Suprapubic skin (tissue), 4 donors: ENCODE data around the gene DIPK1A. TPM values are rescaled to one million over a fixed set of nuclear protein-coding genes. Genes with fewer than 3 reads are reported as not detected.

Experiments
- DNase-seq, 2 donors: peaks; one replicate each; pipeline ENCODE4 v3.0.0-alpha.2; 2019; ENCODE audit warnings: low spot score in 2 of 2
- H3K27ac ChIP-seq: fragments of 200-600 bp; sonication (generic); one replicate; pipeline ENCODE4 v1.5.1; 2019
- H3K27me3 ChIP-seq: fragments of 200-600 bp; sonication (generic); one replicate; pipeline ENCODE4 v1.5.1; 2019
- H3K36me3 ChIP-seq: fragments of 200-600 bp; sonication (generic); one replicate; pipeline ENCODE4 v1.5.1; 2019
- H3K4me1 ChIP-seq: fragments of 200-600 bp; sonication (generic); one replicate; pipeline ENCODE4 v1.5.1; 2019
- H3K4me3 ChIP-seq: fragments of 200-600 bp; sonication (generic); one replicate; pipeline ENCODE4 v1.5.1; 2019; ENCODE audit warnings: mild to moderate bottlenecking
- H3K9me3 ChIP-seq: fragments of 200-600 bp; sonication (generic); one replicate; pipeline ENCODE4 v1.5.1; 2019
- EP300 ChIP-seq: sonication (generic); formaldehyde crosslinking; IDR thresholded peaks from one replicate; pipeline ENCODE4 v1.6.1; 2017; ENCODE audit warnings: antibody characterized with exemption
- POLR2A ChIP-seq, 2 donors: fragments of 450-650 bp; IDR thresholded peaks; one replicate each; pipeline ENCODE4 v1.6.1; 2017; ENCODE audit warnings: antibody characterized with exemption in 2 of 2, mild to moderate bottlenecking in 2 of 2, moderate library complexity in 2 of 2
- POLR2AphosphoS5 ChIP-seq, 3 donors: sonication (generic); formaldehyde crosslinking; IDR thresholded peaks; one replicate each; pipeline ENCODE4 v1.6.1; 2017; ENCODE audit warnings: antibody characterized with exemption in 3 of 3
- WGBS: methylation state at CpG from one replicate; pipeline ENCODE4 v1.1.5; 2018; 5-methylcytosine and 5-hydroxymethylcytosine counted together
- total RNA-seq, 4 donors: library from RNA; depleted of rRNA; stranded (reverse); fragments of >200 nt; gene quantifications; one replicate each; pipeline ENCODE4 v1.1.0, GENCODE V29; 2016
- TF ChIP-seq, protein P1 (sequence below), 2 donors: fragments of 200-600 bp in 1 of 2; fragments of 450-650 bp in 1 of 2; sonication (generic) in 1 of 2; IDR thresholded peaks; one replicate each; pipeline ENCODE4 v1.5.1; 2016 to 2019; ENCODE audit warnings: antibody characterized with exemption in 2 of 2, mild to moderate bottlenecking in 1 of 2, moderate library complexity in 1 of 2

Gene DIPK1A
- total RNA-seq, 4 donors from 2014 or later: 3.3 to 7.8 (median 5.3) TPM

DNA sequence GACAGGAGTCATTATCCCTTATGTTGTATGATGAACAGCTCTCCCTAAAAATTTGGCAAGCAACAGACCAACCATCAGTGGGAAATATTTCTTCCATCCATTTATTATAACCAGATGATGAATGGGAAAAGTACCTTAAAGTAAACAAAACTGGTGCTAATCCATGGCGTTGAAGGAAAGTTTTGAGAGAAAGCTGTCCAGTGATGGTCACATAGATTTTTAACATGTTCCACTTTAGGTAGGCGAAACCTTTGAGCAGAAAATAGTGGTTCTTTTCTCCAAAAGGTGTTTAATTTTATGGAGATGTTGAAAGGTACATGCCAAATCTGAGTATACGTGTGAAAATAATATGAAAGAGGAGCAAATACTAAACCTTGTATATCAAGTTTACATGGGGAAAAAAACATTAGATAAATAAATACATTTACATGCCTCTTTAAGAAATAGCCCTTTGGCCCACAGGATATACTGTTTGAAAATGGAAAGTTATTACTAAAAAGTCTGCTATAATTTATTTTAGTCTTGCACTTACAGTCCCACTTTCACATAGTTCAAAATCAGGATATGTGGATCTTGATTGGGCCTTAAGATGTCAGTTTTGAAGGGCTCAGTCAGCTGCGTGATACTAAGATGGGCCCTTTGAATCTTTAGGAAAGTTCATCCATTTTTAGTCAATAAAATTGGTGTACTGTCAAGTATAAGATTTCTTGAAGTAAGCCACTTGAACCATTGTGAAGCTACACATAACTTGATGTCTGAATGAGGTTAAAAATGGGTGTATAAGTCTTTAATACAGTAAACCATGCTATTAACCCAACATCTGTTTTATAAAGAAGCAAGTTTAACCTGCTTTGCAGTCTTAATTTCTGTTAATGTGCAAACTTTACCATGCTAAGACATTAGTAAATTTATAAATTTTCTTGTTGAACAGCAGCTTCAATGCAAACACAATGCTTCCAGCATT, 118.9 kb downstream of the DIPK1A start:
- Histone ChIP-seq H3K27ac (no peak overlapping the region), H3K27me3 (no peaks in the 10 kb centered on the region), H3K4me1 (peaks cover 20% of the 10 kb centered on the region), H3K9me3 (no peaks in the 10 kb centered on the region), H3K36me3 (peaks cover 72% of the 10 kb centered on the region), H3K4me3 (no peak overlapping the region)
- WGBS: 87% methylated on average over 4 of the region's 4 CpGs
- no peak for TF ChIP-seq POLR2A (IDR thresholded peaks at IDR 0.05)
- TF ChIP-seq, protein P1, sequence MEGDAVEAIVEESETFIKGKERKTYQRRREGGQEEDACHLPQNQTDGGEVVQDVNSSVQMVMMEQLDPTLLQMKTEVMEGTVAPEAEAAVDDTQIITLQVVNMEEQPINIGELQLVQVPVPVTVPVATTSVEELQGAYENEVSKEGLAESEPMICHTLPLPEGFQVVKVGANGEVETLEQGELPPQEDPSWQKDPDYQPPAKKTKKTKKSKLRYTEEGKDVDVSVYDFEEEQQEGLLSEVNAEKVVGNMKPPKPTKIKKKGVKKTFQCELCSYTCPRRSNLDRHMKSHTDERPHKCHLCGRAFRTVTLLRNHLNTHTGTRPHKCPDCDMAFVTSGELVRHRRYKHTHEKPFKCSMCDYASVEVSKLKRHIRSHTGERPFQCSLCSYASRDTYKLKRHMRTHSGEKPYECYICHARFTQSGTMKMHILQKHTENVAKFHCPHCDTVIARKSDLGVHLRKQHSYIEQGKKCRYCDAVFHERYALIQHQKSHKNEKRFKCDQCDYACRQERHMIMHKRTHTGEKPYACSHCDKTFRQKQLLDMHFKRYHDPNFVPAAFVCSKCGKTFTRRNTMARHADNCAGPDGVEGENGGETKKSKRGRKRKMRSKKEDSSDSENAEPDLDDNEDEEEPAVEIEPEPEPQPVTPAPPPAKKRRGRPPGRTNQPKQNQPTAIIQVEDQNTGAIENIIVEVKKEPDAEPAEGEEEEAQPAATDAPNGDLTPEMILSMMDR (IDR thresholded peaks at IDR 0.05): no peak
- TF ChIP-seq POLR2AphosphoS5 (IDR thresholded peaks at IDR 0.05): no peak
- no peak for TF ChIP-seq EP300
- DNase-seq: no peak

DNA sequence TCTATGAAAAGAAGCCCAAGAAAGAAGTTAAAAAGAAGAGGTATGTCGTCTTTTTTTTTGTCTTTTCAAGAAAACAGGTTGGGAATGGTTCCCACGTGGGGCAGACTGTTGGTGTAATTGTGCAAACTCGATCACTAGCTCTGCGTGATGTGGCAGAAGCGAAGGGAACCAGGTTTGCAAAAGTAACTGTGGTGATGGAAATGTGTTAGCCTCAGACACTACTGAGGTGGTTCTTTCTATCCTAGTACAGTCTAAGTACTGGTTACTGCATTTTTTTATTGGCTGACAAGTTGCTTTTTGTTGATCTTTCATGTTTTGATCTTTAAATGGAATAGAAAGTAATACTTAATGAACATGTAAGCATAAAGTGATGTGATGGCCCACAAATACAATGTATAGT, 120.7 kb downstream of the DIPK1A start:
- no peak for DNase-seq
- no peaks in the 10 kb centered on the region for H3K27me3 ChIP-seq
- no peak overlapping the region for H3K4me3 ChIP-seq
- H3K9me3 ChIP-seq: no peaks in the 10 kb centered on the region
- H3K4me1 ChIP-seq: peaks cover 35% of the 10 kb centered on the region
- H3K27ac ChIP-seq: no peak overlapping the region
- H3K36me3 ChIP-seq: peaks cover 89% of the 10 kb centered on the region
- WGBS: 70% methylated on average over 5 of the region's 5 CpGs
- TF ChIP-seq POLR2A (IDR thresholded peaks at IDR 0.05): no peak
- no peak for TF ChIP-seq EP300
- no peak for TF ChIP-seq POLR2AphosphoS5 (IDR thresholded peaks at IDR 0.05)
- TF ChIP-seq, protein P1 (IDR thresholded peaks at IDR 0.05): no peak

DNA sequence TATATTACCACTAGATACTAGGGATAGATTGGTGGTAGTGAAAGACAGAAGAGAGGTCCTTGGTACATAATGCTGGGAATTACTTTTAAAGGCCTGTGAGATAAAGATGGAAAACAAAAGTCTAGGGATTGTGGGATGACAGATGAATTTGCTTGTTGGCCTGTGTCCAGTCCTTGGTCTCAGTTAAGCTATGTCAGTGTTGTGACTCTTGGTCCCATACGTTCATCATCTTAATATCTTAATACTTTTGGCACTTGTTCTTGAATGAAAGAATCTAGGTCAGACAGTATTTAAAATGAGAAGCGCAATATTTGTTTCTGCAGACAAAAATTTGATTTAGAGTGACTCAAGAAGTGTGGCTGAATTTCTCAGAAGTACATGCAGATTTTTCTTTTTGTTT, 121.8 kb downstream of the DIPK1A start:
- Histone ChIP-seq H3K4me3 (no peak overlapping the region), H3K27ac (no peak overlapping the region), H3K27me3 (no peaks in the 10 kb centered on the region), H3K9me3 (no peaks in the 10 kb centered on the region), H3K36me3 (peaks cover 96% of the 10 kb centered on the region), H3K4me1 (peaks cover 46% of the 10 kb centered on the region)
- TF ChIP-seq POLR2AphosphoS5 (IDR thresholded peaks at IDR 0.05) (no peak), EP300 (no peak), POLR2A (IDR thresholded peaks at IDR 0.05) (no peak)
- TF ChIP-seq, protein P1 (IDR thresholded peaks at IDR 0.05): no peak
- no peak for DNase-seq
- 54% methylated on average over 2 of the region's 2 CpGs for WGBS

DNA sequence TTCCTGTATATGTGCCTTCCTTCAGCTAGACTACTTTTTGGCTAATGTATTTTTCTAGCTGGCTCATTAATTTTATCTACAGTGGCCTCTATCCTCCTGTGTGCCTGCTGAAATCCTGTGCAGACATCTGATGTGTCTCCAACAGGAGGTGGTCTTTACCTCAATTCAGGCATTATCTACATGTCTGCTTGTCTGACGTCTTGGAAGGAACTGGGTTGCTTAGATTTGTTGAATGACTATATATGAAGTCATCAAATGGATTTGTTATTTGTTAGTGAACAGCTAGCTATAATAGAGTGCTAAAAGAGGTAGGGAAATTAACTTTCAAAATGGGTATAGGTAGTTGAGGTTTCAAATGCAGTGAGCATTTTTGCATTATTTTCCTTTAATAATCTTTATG, 122.7 kb downstream of the DIPK1A start:
- Histone ChIP-seq H3K27ac (no peak overlapping the region), H3K36me3 (peaks cover 94% of the 10 kb centered on the region), H3K4me1 (peaks cover 55% of the 10 kb centered on the region), H3K27me3 (no peaks in the 10 kb centered on the region), H3K4me3 (no peak overlapping the region), H3K9me3 (no peaks in the 10 kb centered on the region)
- no peak for DNase-seq
- no peak for TF ChIP-seq POLR2AphosphoS5 (IDR thresholded peaks at IDR 0.05)
- TF ChIP-seq POLR2A (IDR thresholded peaks at IDR 0.05): no peak
- no peak for TF ChIP-seq EP300
- TF ChIP-seq, protein P1 (IDR thresholded peaks at IDR 0.05): no peak
- WGBS: 26% methylated on average over 1 of the region's 1 CpG

DNA sequence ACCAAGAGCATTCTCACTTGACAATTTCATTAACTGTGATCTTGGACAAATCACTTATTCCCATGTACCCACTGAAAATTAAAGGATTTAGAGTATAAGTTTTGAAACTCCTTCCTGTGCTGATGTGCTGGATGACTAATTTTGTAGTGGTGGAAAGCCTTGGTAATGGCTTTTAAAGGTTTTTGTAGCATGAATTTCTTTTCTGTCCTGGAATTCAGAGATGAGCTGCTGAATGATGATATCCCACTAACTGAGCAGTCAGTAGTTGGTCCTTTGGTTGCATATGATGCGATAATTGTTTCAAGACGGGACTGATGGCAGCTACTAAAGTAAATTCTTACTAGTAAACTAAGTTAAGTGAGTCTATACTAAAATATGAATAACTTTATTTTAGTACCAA, 124.2 kb downstream of the DIPK1A start:
- no peak for DNase-seq
- Histone ChIP-seq H3K36me3 (peaks cover 79% of the 10 kb centered on the region), H3K27me3 (no peaks in the 10 kb centered on the region), H3K27ac (no peak overlapping the region), H3K9me3 (no peaks in the 10 kb centered on the region), H3K4me3 (no peak overlapping the region), H3K4me1 (peaks cover 63% of the 10 kb centered on the region)
- TF ChIP-seq, protein P1 (IDR thresholded peaks at IDR 0.05): no peak
- no peak for TF ChIP-seq POLR2A (IDR thresholded peaks at IDR 0.05)
- TF ChIP-seq POLR2AphosphoS5 (IDR thresholded peaks at IDR 0.05): no peak
- TF ChIP-seq EP300: no peak
- 94% methylated on average over 2 of the region's 2 CpGs for WGBS
